ENCODE results near the gene ERBB2.
A peak's percentile ranks its signal among the peaks of the same experiment; 100 is the strongest.

The ERBB2 gene

DNA sequence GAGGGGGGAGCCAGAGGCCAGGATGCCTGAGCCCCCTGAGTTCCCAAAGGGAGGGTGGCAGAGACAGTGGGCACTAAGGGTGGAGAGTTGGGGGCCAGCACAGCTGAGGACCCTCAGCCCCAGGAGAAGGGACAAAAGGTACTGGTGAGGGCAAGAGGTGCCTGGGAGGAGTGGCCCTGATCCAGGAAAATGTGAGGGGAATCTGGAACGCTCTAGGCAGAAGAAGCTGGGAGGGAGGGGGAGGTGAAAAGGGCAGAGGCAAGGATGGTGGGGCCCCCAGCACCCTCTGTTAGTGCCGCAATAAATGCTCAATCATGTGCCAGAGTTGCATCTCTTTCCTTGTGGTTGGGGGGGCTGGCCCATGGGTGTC, 33.6 kb upstream of the ERBB2 start:
- DNase-seq: no peak

- no peak for DNase-seq
These were observed 33.1 kb upstream of the ERBB2 start for GRCh38 chr17:39666601-39667261.

GRCh38 chr17:39667262-39667944, 32.5 kb upstream of the ERBB2 start:
- no peak for DNase-seq

- DNase-seq: no peak
These were observed 31.6 kb upstream of the ERBB2 start, which contains the start of gene PNMT for GRCh38 chr17:39667945-39668924. PNMT (plus strand) TSS chr17:39668453; CDS start chr17:39668476, 23 bp downstream.

DNA sequence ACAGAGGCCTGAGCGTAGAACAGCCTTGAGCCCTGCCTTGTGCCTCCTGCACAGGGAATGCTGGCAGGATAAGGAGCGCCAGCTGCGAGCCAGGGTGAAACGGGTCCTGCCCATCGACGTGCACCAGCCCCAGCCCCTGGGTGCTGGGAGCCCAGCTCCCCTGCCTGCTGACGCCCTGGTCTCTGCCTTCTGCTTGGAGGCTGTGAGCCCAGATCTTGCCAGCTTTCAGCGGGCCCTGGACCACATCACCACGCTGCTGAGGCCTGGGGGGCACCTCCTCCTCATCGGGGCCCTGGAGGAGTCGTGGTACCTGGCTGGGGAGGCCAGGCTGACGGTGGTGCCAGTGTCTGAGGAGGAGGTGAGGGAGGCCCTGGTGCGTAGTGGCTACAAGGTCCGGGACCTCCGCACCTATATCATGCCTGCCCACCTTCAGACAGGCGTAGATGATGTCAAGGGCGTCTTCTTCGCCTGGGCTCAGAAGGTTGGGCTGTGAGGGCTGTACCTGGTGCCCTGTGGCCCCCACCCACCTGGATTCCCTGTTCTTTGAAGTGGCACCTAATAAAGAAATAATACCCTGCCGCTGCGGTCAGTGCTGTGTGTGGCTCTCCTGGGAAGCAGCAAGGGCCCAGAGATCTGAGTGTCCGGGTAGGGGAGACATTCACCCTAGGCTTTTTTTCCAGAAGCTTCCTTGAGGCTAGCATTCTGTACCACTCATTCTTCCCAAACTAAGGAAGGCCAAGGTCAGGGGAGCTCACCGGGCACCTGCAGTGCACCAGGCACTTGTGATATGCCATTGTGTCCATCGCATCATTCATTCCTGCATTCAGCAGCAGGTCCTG, 29.7 kb upstream of the ERBB2 start:
- no peak for DNase-seq

GRCh38 chr17:39670746-39671145, 29.1 kb upstream of the ERBB2 start:
- no peak for DNase-seq

GRCh38 chr17:39671651-39672521, 28.0 kb upstream of the ERBB2 start:
- no peak for DNase-seq

DNA sequence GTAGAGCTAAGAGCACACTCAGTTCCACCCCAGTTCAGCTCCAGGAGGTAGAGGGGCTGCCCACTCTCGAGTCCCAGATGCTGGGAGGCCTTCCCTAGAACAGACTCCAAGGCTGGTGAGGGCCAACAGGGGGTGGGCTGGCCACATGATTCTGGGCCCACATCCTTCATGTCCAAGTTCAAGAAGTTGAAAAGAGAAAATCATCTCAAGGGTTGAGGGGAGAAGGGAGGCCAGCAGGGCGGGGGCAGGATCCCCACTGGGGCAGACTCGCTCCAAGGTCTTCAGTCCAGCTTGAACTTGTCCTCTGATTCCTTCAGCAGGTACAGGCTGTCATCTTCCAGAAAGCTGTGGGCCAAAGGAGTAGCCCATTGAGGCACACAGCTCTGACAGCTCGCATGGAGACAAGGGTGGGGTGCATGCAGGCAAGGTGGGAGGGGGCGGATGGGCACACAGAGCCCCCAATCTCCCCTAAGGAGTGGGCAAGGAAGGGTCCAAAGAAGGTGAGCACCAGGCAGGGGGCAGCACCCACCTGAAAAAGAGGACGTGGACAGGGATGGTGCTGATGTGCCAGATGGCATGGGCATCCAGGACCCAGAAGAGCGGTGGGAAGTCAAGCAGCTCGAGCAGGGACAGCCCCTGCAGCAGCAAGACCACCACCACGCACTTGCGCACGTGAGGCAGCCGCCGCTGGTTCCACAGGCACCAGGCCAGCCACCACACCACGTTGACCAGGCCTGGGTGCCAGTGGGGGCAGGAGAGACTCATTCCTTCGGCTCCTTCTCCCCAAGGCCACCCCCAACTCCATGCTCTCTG, 27.1 kb upstream of the ERBB2 start:
- no peak for DNase-seq

- DNase-seq: no peak
These were observed 26.4 kb upstream of the ERBB2 start for GRCh38 chr17:39673335-39674081.

GRCh38 chr17:39674179-39674578, 25.7 kb upstream of the ERBB2 start:
- DNase-seq: no peak

GRCh38 chr17:39674702-39675389, 25.0 kb upstream of the ERBB2 start:
- DNase-seq: no peak

GRCh38 chr17:39675390-39676082, 24.3 kb upstream of the ERBB2 start:
- no peak for DNase-seq

DNA sequence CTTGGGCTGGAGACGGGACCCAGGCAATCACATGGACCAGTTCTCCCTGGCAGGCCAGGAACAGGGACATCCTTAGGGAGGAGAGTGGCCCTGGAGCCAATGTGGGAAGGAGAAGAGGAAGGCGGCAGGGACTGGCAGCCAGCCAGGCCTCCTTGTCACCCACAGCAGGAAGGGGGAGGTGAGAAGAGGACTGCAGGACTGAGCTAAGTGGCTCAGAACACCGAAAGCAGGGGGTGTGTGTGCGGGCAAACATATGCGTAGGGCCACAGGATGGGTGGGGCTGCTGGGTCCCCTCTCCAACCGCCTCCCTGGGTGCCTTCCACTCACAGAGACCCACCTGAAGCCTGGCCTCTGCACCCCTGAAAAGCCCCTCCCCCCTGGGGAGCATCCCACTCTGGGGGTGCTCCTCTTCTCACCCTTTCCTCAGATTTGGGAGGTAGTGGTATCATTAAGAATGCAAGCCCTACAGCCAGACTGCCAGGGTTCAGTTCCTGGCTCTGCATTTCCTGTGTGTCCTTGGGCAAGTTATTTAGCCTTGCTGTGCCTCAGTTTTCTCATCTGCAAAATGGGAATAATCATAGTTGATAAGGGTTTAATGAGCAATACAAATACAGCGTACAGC, 23.6 kb upstream of the ERBB2 start:
- DNase-seq: peak; percentile 64

GRCh38 chr17:39677072-39677471, 22.8 kb upstream of the ERBB2 start:
- no peak for DNase-seq

- DNase-seq: peak; percentile 18
These were observed 22.1 kb upstream of the ERBB2 start for GRCh38 chr17:39677542-39678339.

GRCh38 chr17:39678340-39679116, 21.3 kb upstream of the ERBB2 start:
- no peak for DNase-seq
